ENCODE data around the gene PNMA8B. TPM values are rescaled to one million over a fixed set of nuclear protein-coding genes. Genes with fewer than 3 reads are reported as not detected.

Gene PNMA8B
- total RNA-seq, 1 donor, result 0.72 TPM

- no peak overlapping the region for H2AFZ ChIP-seq (ENCODE audit: low read length)
- H4K20me1 ChIP-seq (ENCODE audit: insufficient read depth, low read length), result no peaks in the 10 kb centered on the region
- TF ChIP-seq CTCF (IDR thresholded peaks at IDR 0.05; ENCODE audit: extremely low read depth, low read depth, low read length), result no peak
- H3K4me1 ChIP-seq (ENCODE audit: insufficient read depth, low read length), result peaks cover under 1% of the 10 kb centered on the region
- H3K4me3 ChIP-seq (ENCODE audit: insufficient read depth, low read length), result no peak overlapping the region
- no peaks in the 10 kb centered on the region for H3K36me3 ChIP-seq (ENCODE audit: insufficient read depth, low read length)
- H3K9me3 ChIP-seq (ENCODE audit: low read depth, low read length), result no peaks in the 10 kb centered on the region
- H3K27me3 ChIP-seq (ENCODE audit: insufficient read depth, low read length), result no peaks in the 10 kb centered on the region
- DNase-seq (ENCODE audit: insufficient read length, low spot score, missing footprints), result no peak
- no peak overlapping the region for H3K27ac ChIP-seq (ENCODE audit: low read depth, low read length)
- H3K4me2 ChIP-seq (ENCODE audit: insufficient read depth, low read length), result no peak overlapping the region
- no peaks in the 10 kb centered on the region for H3K79me2 ChIP-seq (ENCODE audit: insufficient read depth, low read length)
Measured at GRCh38 chr19:46460981-46461380, 34.7 kb downstream of the PNMA8B start.

DNA sequence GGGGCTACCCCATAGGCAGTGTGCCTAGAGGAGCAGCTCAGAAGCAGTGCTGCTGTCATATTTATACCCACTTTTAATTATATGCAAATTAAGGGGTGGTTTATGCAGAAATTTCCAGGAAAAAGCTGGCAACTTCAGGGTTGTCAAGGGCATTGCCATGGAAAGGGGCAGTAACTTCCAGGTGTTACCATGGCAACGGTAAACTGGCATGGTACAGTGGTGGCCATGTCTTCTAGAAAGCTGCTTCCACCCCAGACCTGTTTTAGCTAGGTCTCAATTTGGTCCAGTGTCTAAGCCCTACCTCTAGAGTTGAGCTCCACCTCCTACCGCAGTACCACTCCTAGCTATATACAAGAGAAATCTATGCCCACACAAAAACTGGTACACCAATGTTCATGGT, 35.6 kb downstream of the PNMA8B start:
- no peak overlapping the region for H2AFZ ChIP-seq (ENCODE audit: low read length)
- no peak for TF ChIP-seq CTCF (IDR thresholded peaks at IDR 0.05; ENCODE audit: extremely low read depth, low read depth, low read length)
- H3K4me1 ChIP-seq (ENCODE audit: insufficient read depth, low read length), result no peaks in the 10 kb centered on the region
- H3K4me3 ChIP-seq (ENCODE audit: insufficient read depth, low read length), result no peak overlapping the region
- no peaks in the 10 kb centered on the region for H3K27me3 ChIP-seq (ENCODE audit: insufficient read depth, low read length)
- H3K4me2 ChIP-seq (ENCODE audit: insufficient read depth, low read length), result no peak overlapping the region
- H4K20me1 ChIP-seq (ENCODE audit: insufficient read depth, low read length), result no peaks in the 10 kb centered on the region
- H3K9me3 ChIP-seq (ENCODE audit: low read depth, low read length), result no peaks in the 10 kb centered on the region
- no peak overlapping the region for H3K27ac ChIP-seq (ENCODE audit: low read depth, low read length)
- H3K79me2 ChIP-seq (ENCODE audit: insufficient read depth, low read length), result no peaks in the 10 kb centered on the region
- DNase-seq (ENCODE audit: insufficient read length, low spot score, missing footprints), result no peak
- no peaks in the 10 kb centered on the region for H3K36me3 ChIP-seq (ENCODE audit: insufficient read depth, low read length)

DNA sequence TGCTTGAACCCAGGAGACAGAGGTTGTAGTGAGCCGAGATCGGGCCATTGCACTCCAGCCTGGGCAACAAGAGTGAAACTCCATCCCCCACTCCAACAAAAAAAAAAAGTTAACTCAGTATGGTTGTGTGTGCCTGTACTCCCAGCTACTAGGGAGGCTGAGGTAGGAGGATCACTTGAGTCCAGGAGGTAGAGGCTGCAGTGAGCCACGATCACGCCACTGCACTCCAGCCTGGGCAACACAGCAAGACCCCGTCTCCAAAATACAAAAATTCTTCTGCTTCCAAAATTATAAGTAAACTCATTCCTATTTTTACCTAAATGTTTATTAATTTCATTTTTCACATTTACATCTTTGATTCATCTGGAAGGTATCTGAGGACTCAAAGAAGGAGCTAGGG, 38.7 kb downstream of the PNMA8B start:
- H4K20me1 ChIP-seq (ENCODE audit: insufficient read depth, low read length), result no peaks in the 10 kb centered on the region
- no peaks in the 10 kb centered on the region for H3K9me3 ChIP-seq (ENCODE audit: low read depth, low read length)
- H3K79me2 ChIP-seq (ENCODE audit: insufficient read depth, low read length), result no peaks in the 10 kb centered on the region
- no peaks in the 10 kb centered on the region for H3K4me1 ChIP-seq (ENCODE audit: insufficient read depth, low read length)
- H3K27me3 ChIP-seq (ENCODE audit: insufficient read depth, low read length), result peaks cover 4% of the 10 kb centered on the region
- no peaks in the 10 kb centered on the region for H3K36me3 ChIP-seq (ENCODE audit: insufficient read depth, low read length)
- H2AFZ ChIP-seq (ENCODE audit: low read length), result no peak overlapping the region
- no peak overlapping the region for H3K4me2 ChIP-seq (ENCODE audit: insufficient read depth, low read length)
- DNase-seq (ENCODE audit: insufficient read length, low spot score, missing footprints), result no peak
- H3K4me3 ChIP-seq (ENCODE audit: insufficient read depth, low read length), result no peak overlapping the region
- TF ChIP-seq CTCF (IDR thresholded peaks at IDR 0.05; ENCODE audit: extremely low read depth, low read depth, low read length), result no peak
- H3K27ac ChIP-seq (ENCODE audit: low read depth, low read length), result no peak overlapping the region

- H3K4me2 ChIP-seq (ENCODE audit: insufficient read depth, low read length), result no peak overlapping the region
- no peaks in the 10 kb centered on the region for H3K79me2 ChIP-seq (ENCODE audit: insufficient read depth, low read length)
- H3K27me3 ChIP-seq (ENCODE audit: insufficient read depth, low read length), result peaks cover 4% of the 10 kb centered on the region
- H3K4me3 ChIP-seq (ENCODE audit: insufficient read depth, low read length), result no peak overlapping the region
- H3K27ac ChIP-seq (ENCODE audit: low read depth, low read length), result no peak overlapping the region
- no peak for TF ChIP-seq CTCF (IDR thresholded peaks at IDR 0.05; ENCODE audit: extremely low read depth, low read depth, low read length)
- H4K20me1 ChIP-seq (ENCODE audit: insufficient read depth, low read length), result no peaks in the 10 kb centered on the region
- no peak overlapping the region for H2AFZ ChIP-seq (ENCODE audit: low read length)
- no peaks in the 10 kb centered on the region for H3K36me3 ChIP-seq (ENCODE audit: insufficient read depth, low read length)
- no peak for DNase-seq (ENCODE audit: insufficient read length, low spot score, missing footprints)
- H3K9me3 ChIP-seq (ENCODE audit: low read depth, low read length), result no peaks in the 10 kb centered on the region
- no peaks in the 10 kb centered on the region for H3K4me1 ChIP-seq (ENCODE audit: insufficient read depth, low read length)
Measured at GRCh38 chr19:46454244-46454643, 41.4 kb downstream of the PNMA8B start.
